AG20443 (cell line): ENCODE data around the gene SRSF4.

Experiments used
- DNase-seq: peaks from one replicate; pipeline ENCODE4 v3.0.0; 2012; ENCODE audit warnings: low spot score, mixed read lengths

The SRSF4 gene

GRCh38 chr1:29200906-29201594 lies 19.4 kb upstream of the SRSF4 start:
- no peak for DNase-seq

- DNase-seq, result no peak
Measured at GRCh38 chr1:29197993-29198392, 16.3 kb upstream of the SRSF4 start.

GRCh38 chr1:29197590-29197924 lies 15.9 kb upstream of the SRSF4 start:
- peak; percentile 43 for DNase-seq

- DNase-seq, result peak; percentile 81
Measured at GRCh38 chr1:29196863-29197589, 15.3 kb upstream of the SRSF4 start.

- no peak for DNase-seq
Measured at GRCh38 chr1:29195881-29196291, 14.2 kb upstream of the SRSF4 start.

GRCh38 chr1:29193879-29194455 lies 12.3 kb upstream of the SRSF4 start:
- DNase-seq, result no peak

GRCh38 chr1:29190718-29191117 lies 9.0 kb upstream of the SRSF4 start:
- DNase-seq, result no peak

GRCh38 chr1:29186707-29187106 lies 5.0 kb upstream of the SRSF4 start:
- DNase-seq, result no peak

- no peak for DNase-seq
Measured at GRCh38 chr1:29186252-29186651, 4.6 kb upstream of the SRSF4 start.

- no peak for DNase-seq
Measured at GRCh38 chr1:29183287-29183686, 1.6 kb upstream of the SRSF4 start.

GRCh38 chr1:29180497-29181412 lies 945 bp downstream of the SRSF4 start:
- DNase-seq, result no peak

- no peak for DNase-seq
Measured at GRCh38 chr1:29179641-29180184, 2.0 kb downstream of the SRSF4 start.

- DNase-seq, result no peak
Measured at GRCh38 chr1:29177022-29177705, 4.5 kb downstream of the SRSF4 start.

- DNase-seq, result peak; percentile 49
Measured at GRCh38 chr1:29176576-29176975, 5.1 kb downstream of the SRSF4 start.

- DNase-seq, result no peak
Measured at GRCh38 chr1:29172415-29172939, 9.2 kb downstream of the SRSF4 start.

GRCh38 chr1:29171521-29171920 lies 10.2 kb downstream of the SRSF4 start:
- no peak for DNase-seq

- DNase-seq, result no peak
Measured at GRCh38 chr1:29171089-29171488, 10.6 kb downstream of the SRSF4 start.

GRCh38 chr1:29169976-29170375 lies 11.7 kb downstream of the SRSF4 start:
- no peak for DNase-seq

GRCh38 chr1:29167904-29168303 lies 13.8 kb downstream of the SRSF4 start:
- no peak for DNase-seq

- no peak for DNase-seq
Measured at GRCh38 chr1:29166291-29166878, 15.3 kb downstream of the SRSF4 start.

- no peak for DNase-seq
Measured at GRCh38 chr1:29164588-29164987, 17.1 kb downstream of the SRSF4 start.
